Retina (tissue), 1 donor: ENCODE results near the gene SOBP.
"Not testable (repeated sequence)": the region's sequence is repeated elsewhere in the genome, so short reads cannot be mapped to it uniquely, and the experiment has no call there.

Experiments used
- DNase-seq: peaks from one replicate; pipeline ENCODE4 v3.0.0-alpha.2; 2016

The SOBP gene

GRCh38 chr6:107488875-107489635, 862 bp upstream of the SOBP start:
- peak; percentile 86 for DNase-seq

- peak; percentile 88 for DNase-seq
Measured at GRCh38 chr6:107490566-107491137, 735 bp downstream of the SOBP start.

- DNase-seq, result peak; percentile 83
Measured at GRCh38 chr6:107491138-107491609, 1.3 kb downstream of the SOBP start.

- no peak for DNase-seq
Measured at GRCh38 chr6:107491760-107492660, 2.1 kb downstream of the SOBP start.

GRCh38 chr6:107493158-107494057, 3.5 kb downstream of the SOBP start:
- DNase-seq, result peak; percentile 47

GRCh38 chr6:107495196-107495643, 5.3 kb downstream of the SOBP start:
- no peak for DNase-seq

GRCh38 chr6:107495971-107496370, 6.1 kb downstream of the SOBP start:
- no peak for DNase-seq

GRCh38 chr6:107496892-107497684, 7.2 kb downstream of the SOBP start:
- DNase-seq, result no peak

- no peak for DNase-seq
Measured at GRCh38 chr6:107504270-107505026, 14.5 kb downstream of the SOBP start.

- DNase-seq, result no peak
Measured at GRCh38 chr6:107506145-107506544, 16.2 kb downstream of the SOBP start.

GRCh38 chr6:107509506-107509905, 19.6 kb downstream of the SOBP start:
- DNase-seq, result no peak

- no peak for DNase-seq
Measured at GRCh38 chr6:107510108-107510507, 20.2 kb downstream of the SOBP start.

GRCh38 chr6:107511511-107511993, 21.6 kb downstream of the SOBP start:
- no peak for DNase-seq

- DNase-seq, result no peak
Measured at GRCh38 chr6:107513214-107513613, 23.3 kb downstream of the SOBP start.

GRCh38 chr6:107515955-107516354, 26.0 kb downstream of the SOBP start:
- DNase-seq, result no peak

- DNase-seq, result no peak
Measured at GRCh38 chr6:107517274-107517673, 27.4 kb downstream of the SOBP start.

- not testable (repeated sequence) for DNase-seq
Measured at GRCh38 chr6:107519224-107519623, 29.3 kb downstream of the SOBP start.

- not testable (repeated sequence) for DNase-seq
Measured at GRCh38 chr6:107520706-107521105, 30.8 kb downstream of the SOBP start.

- no peak for DNase-seq
Measured at GRCh38 chr6:107523054-107523791, 33.3 kb downstream of the SOBP start.

- no peak for DNase-seq
Measured at GRCh38 chr6:107523794-107524193, 33.9 kb downstream of the SOBP start.
